Loucy (cell line): ENCODE data around the gene CATSPER1.

Experiments
- CTCF ChIP-seq: fragments of 200-600 bp; sonication (generic); conservative IDR thresholded peaks from 2 replicates; pipeline ENCODE4 v1.5.1; 2014; ENCODE audit warnings: mild to moderate bottlenecking, antibody characterized with exemption, low read length
- EZH2phosphoT487 ChIP-seq: fragments of 200-600 bp; IDR thresholded peaks from 2 replicates; pipeline ENCODE4 v1.6.1; 2018; ENCODE audit warnings: antibody characterized with exemption, mild to moderate bottlenecking, moderate library complexity, borderline replicate concordance

- TF ChIP-seq CTCF (no peak), EZH2phosphoT487 (no peak)
Measured at GRCh38 chr11:65983589-65983987, 42.7 kb downstream of the CATSPER1 start.
